SK-N-MC (cell line): ENCODE measurements around the gene PLEKHO2.

ENCODE experiments used
- EZH2 ChIP-seq: fragments of 200-600 bp; sonication (generic); IDR thresholded peaks from one replicate; pipeline ENCODE4 v1.6.1; 2017; ENCODE audit warnings: antibody characterized with exemption
- FOXP2 ChIP-seq: optimal IDR thresholded peaks from 2 replicates; pipeline ENCODE3; 2011; ENCODE audit warnings: mild to moderate bottlenecking, moderate library complexity; ENCODE audit not compliant: insufficient read depth; ENCODE audit errors: extremely low read length, control extremely low read depth
- POLR2AphosphoS5 ChIP-seq: IDR thresholded peaks from 2 replicates; pipeline ENCODE4 v1.6.1; 2012; ENCODE audit warnings: mild to moderate bottlenecking, low read depth, low read length, borderline replicate concordance

DNA sequence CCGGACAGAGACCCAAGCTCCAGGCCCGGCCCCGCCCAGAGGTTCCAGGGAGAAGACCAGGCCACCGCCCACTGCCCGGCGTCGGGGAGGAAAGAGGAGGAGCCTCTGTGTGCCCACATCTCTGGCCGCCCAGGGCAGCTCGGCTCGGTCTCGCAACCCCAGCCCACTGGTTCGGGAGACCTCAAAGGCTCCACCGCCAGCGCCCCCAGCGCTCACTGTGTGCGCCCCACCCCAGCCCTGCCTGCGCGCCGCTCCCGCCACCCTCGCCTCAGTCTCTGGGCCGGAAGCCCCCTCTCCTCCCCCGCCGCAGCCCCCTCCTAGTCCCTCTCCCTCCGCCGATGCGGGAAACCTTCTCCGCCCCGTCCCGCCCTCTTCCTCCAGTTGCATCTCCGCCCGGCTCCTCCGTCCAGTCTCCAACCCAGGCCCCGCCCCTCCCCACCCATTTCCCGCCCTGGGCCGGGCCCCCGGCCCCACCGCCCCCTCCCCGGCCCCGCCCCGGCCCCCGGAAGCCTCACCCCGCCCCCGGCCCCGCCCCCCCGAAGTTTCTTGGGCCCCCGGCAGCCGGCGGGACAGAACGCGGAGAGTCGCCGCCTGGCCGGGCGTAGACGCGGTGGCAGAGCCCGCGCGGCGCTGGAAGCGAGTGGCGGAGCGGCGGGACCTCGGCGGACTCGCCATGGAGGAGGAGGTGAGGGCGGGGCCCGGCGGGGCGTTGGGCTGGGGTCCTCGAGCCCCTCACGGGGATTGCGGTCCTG, at the start of gene PLEKHO2:
- no peak for TF ChIP-seq EZH2
- peak; percentile 79 for TF ChIP-seq POLR2AphosphoS5
- TF ChIP-seq FOXP2, result peak; percentile 20
